Lung (tissue), 12 donors: ENCODE data around the gene CDKN1C. TPM values are rescaled to one million over a fixed set of nuclear protein-coding genes. Genes with fewer than 3 reads are reported as not detected.

ENCODE experiments used
- ATAC-seq: fragments of 200-7000 bp; cut with Tn5 transposase; one replicate; pipeline ENCODE4 v1.9.1; 2020; ENCODE audit warnings: moderate number of reproducible peaks; ENCODE audit not compliant: insufficient read depth, low FRiP score
- DNase-seq, 3 donors: peaks; one replicate each; pipeline ENCODE4 v3.0.0-alpha.2; 2013 to 2017
- H3K27ac ChIP-seq, 2 donors: one replicate each; pipeline ENCODE4 v1.5.1; 2013; ENCODE audit warnings: mild to moderate bottlenecking in 2 of 2, moderate library complexity in 2 of 2, control low read depth in 1 of 2, inconsistent platforms in 1 of 2, low read depth in 1 of 2, low read length in 1 of 2
- H3K27me3 ChIP-seq, 3 donors: one replicate each; pipeline ENCODE4 v1.5.1; 2013; ENCODE audit warnings: low read length in 2 of 3; ENCODE audit not compliant: control insufficient read depth in 3 of 3, insufficient read depth in 3 of 3
- H3K36me3 ChIP-seq, 4 donors: one replicate each; pipeline ENCODE4 v1.5.1; 2013; ENCODE audit warnings: low read length in 4 of 4, mild to moderate bottlenecking in 1 of 4, moderate library complexity in 1 of 4; ENCODE audit not compliant: control insufficient read depth in 4 of 4, insufficient read depth in 4 of 4
- H3K4me1 ChIP-seq, 5 donors: one replicate each; pipeline ENCODE4 v1.5.1; 2013; ENCODE audit warnings: low read length in 5 of 5, mild to moderate bottlenecking in 2 of 5, moderate library complexity in 1 of 5; ENCODE audit not compliant: control insufficient read depth in 5 of 5, insufficient read depth in 5 of 5
- H3K4me3 ChIP-seq: one replicate; pipeline ENCODE4 v1.5.1; 2013; ENCODE audit warnings: mild to moderate bottlenecking, control low read depth, moderate library complexity
- H3K9ac ChIP-seq, 2 donors: one replicate each; pipeline ENCODE4 v1.5.1; 2013; ENCODE audit warnings: low read length in 2 of 2, control low read depth in 1 of 2; ENCODE audit not compliant: insufficient read depth in 1 of 2
- H3K9me3 ChIP-seq, 4 donors: one replicate each; pipeline ENCODE4 v1.5.1; 2013; ENCODE audit warnings: low read length in 3 of 4, mild to moderate bottlenecking in 1 of 4, moderate library complexity in 1 of 4; ENCODE audit not compliant: control insufficient read depth in 4 of 4, insufficient read depth in 3 of 4
- CTCF ChIP-seq: IDR thresholded peaks from 2 replicates; pipeline ENCODE4 v1.5.1; 2012; ENCODE audit warnings: mild to moderate bottlenecking; ENCODE audit errors: control extremely low read depth, extremely low read depth
- WGBS, 2 donors: extraction: QIAGEN DNeasy Blood & Tissue Kit; methylation state at CpG; one replicate each; pipeline ENCODE4 v1.1.7; 2013; 5-methylcytosine and 5-hydroxymethylcytosine counted together
- polyA plus RNA-seq, 2 donors: library from polyadenylated mRNA; stranded (reverse); fragments of 200-250 nt; gene quantifications; one replicate each; pipeline ENCODE4 v1.2.1, GENCODE V29; 2013
- total RNA-seq, 2 donors: library from RNA; depleted of rRNA in 1 of 2; stranded (reverse); fragments of >200 nt in 1 of 2; gene quantifications; one replicate each; pipeline ENCODE4 v1.2.1, GENCODE V29; 2014 to 2021
- donor health status: control.
- donor health status: control.
- donor health status: Bipolar disorder and iron deficiency.
- donor health status: healthy.
- donor health status: DM: yes; HTN: yes; CAD: no.

Gene CDKN1C
- total and polyA plus RNA-seq, 4 donors = 9.9 to 123 (median 26.8) TPM

GRCh38 chr11:2889362-2890273 is 4.0 kb upstream of the CDKN1C start:
- Histone ChIP-seq H3K4me1 (peaks cover 0 to 38% (median 16%) of the 10 kb centered on the region in 5 donors), H3K36me3 (no peaks in the 10 kb centered on the region), H3K9ac (no peak overlapping the region), H3K9me3 (no peaks in the 10 kb centered on the region), H3K27me3 (no peaks in the 10 kb centered on the region), H3K4me3 (no peak overlapping the region), H3K27ac (no peak overlapping the region)
- WGBS, 2 donors = 84 to 93% methylated on average over 15 to 16 of the region's 16 CpGs
- ATAC-seq (no peak), DNase-seq (no peak)
- no peak for TF ChIP-seq CTCF

DNA sequence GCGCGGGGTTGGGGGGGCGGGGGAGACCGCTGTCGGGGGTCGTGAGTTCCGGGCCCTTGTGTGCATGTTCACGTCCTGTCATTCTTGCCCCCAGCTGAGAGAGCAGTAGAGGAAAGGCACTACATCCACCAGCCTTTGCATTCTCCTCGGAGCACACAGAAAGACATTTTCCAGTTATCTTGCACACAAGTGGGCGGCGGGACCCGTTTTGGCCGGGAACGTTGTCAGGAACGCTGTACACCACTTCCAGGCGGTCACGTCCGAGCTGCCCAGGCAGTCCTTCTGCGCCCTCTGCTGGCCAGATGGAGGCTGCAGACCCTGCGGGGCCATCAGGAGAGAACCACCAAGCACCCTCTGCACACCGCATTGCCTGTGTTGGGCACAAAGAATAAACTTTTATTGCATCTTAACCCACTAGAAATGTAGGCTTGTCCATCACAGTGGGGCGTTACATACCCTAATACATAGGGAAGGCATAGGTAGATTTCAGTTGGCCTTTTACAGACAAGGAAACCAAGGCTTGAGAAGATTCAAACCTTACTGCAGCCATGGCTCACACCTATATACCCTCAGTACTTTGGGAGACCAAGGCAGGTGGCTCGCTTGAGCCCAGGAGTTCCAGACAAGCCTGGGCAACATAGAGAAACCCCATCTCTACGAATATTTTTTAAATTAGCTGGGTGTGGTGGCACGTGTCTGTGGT is 2.8 kb upstream of the CDKN1C start:
- Histone ChIP-seq H3K4me3 (no peak overlapping the region), H3K27ac (no peak overlapping the region), H3K9ac (no peak overlapping the region), H3K27me3 (no peaks in the 10 kb centered on the region), H3K9me3 (no peaks in the 10 kb centered on the region), H3K36me3 (no peaks in the 10 kb centered on the region), H3K4me1 (peaks cover 0 to 39% (median 16%) of the 10 kb centered on the region in 5 donors)
- peak; percentile 43 for ATAC-seq
- peak; percentile 93 to 94 (median 94) for DNase-seq
- TF ChIP-seq CTCF = peak; percentile 99
- 32 to 33% methylated on average over 25 of the region's 25 CpGs for WGBS, 2 donors

- Histone ChIP-seq H3K27ac (peak overlapping the region in 1 of 2 donors; percentile 17), H3K36me3 (peaks cover 0 to 6% (median under 1%) of the 10 kb centered on the region in 4 donors), H3K27me3 (no peaks in the 10 kb centered on the region), H3K9me3 (no peaks in the 10 kb centered on the region), H3K9ac (no peak overlapping the region), H3K4me1 (peaks cover 0 to 42% (median 11%) of the 10 kb centered on the region in 5 donors), H3K4me3 (no peak overlapping the region)
- WGBS, 2 donors = 76 to 79% methylated on average over 11 of the region's 11 CpGs
- no peak for TF ChIP-seq CTCF
- DNase-seq (no peak), ATAC-seq (no peak)
Measured at GRCh38 chr11:2887515-2888195, 2.1 kb upstream of the CDKN1C start.
